Stimulated activated CD4-positive, alpha-beta T cell treated with anti-CD3 and anti-CD28 coated beads, Interleukin-15, amount 100 ng/mL, for 48 hours (primary cell): Measurements from ENCODE around the gene FOXP1.

Experiments
- DNase-seq, 2 donors: peaks; one replicate each; pipeline ENCODE4 v3.0.0-alpha.2; 2020; ENCODE audit warnings: low read depth in 2 of 2

Gene FOXP1

GRCh38 chr3:71485896-71486295, 97.6 kb downstream of the FOXP1 start:
- DNase-seq = no peak

DNA sequence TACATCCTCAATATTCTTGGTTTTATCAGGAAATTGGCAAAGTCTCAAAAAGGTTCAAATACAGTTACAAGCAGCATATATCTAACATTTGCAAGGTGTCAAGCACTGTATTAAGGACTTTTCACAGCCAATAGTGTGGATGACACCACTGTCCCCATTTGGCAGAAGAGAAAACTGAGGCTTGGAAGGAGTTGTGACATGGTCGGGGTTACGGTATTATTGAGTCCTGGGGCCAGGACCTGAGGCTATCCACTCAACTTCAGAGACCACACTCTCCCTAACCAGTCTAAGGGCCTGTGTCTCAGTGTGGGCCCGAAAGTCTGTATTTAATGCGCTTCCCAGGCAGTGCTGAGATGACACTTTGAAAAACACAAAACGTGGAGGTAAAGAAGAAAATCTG, 99.1 kb downstream of the FOXP1 start:
- no peak for DNase-seq

DNA sequence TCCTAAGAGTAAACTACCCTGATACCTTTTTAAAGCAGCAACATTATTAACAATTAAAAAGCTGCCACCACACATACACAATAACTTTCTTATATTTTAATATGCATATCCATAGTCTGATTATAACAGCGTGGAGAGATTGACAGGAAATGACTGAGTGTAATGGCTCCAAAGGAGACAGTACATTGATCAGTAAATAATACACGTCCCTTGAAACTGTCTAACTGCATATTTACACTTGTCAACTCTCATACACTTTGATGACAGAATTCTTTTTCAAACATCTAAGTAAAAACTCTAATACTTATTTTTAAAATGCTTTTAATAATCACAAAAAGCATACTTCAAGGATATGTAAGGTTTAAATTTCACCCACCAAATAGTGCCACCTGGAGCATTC, 99.5 kb downstream of the FOXP1 start:
- DNase-seq = no peak

DNA sequence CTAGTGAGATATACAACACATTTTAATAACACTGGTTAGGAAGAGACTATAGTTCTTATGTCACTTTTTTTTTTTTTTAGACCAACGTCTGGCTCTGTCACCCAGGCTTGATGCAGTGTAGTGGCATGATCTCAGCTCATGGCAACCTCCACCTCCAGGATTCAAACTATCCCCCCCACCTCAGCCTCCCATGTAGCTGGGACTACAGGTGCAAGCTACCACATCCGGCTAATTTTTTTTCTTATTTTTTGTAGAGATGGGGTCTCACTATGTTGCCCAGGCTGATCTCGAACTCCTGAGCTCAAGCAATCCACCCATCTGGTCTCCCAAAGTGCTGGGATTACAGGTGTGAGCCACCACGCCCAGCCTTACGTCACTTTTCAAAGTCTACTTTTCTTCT, 100.8 kb downstream of the FOXP1 start:
- no peak for DNase-seq

DNA sequence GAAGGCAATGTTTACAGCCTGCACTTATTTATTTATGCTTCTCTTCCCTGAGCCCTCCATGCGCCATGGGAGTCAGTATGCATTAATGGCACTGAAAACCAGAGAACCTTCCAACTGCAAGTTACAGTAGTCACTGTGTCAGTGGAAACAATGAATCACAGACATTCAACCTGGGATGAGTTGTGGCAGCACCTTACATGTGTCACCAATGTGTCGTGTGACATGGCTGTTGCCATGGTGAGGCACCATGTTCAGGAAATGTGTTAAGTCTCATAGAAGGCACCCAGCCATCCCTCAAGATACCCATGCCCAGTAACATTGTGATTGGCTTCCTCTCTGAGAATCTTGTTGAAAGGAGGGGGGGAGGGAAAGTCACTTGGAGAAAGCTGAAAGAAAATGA, 105.0 kb downstream of the FOXP1 start:
- DNase-seq = peak; percentile 70 to 72

GRCh38 chr3:71476950-71477349, 106.6 kb downstream of the FOXP1 start:
- DNase-seq = no peak

DNA sequence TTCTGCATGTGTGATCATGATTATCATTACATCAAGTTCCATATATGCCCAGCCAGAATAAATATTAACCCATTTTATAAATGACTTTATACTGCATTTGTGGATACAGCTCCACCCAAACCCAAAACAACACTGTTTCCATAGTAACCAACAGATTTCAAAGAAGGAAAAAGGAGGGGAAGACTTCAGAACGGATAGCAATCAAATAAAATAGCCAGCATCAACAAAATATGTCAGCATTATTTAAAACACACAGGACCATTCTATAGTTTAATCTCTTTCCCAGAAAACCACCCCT, 114.4 kb downstream of the FOXP1 start:
- DNase-seq = no peak

DNA sequence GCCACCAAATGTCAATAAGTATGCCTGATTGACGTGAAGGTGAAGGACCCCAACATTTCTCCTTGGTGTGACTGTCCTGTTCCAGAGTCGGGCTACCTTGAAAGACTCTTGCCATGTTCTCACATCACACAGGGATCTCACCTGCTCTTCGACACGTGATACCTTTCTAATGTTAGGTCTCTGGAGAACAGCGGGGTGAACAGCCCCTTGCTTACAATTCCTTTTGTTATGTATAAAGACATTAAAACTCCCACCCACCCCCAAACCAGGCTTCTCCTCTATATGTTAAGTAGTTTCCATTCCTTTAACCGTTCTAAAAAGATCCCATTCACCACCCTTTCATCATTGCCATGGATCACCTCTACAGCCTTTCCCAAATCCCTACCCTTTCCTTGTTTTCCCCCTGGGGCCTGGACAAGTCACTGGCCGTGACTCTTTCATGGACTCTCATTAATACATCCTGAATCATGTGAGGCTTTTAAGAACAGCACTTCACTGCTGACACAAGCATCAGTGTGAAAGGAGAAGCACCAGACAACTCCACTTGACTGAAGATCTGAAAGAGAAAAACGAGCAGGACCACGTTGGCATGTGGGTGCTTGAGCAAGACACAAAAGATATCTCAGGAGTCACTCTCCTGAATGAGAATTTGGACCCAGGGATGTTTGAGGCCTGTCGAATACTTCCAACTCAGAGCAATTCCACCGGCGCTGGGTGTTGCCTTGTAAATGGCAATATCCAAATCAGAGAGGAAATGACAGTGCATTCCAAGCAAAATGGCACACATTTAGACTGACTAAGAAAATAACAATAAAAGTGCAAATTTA, 115.0 kb downstream of the FOXP1 start:
- no peak for DNase-seq

DNA sequence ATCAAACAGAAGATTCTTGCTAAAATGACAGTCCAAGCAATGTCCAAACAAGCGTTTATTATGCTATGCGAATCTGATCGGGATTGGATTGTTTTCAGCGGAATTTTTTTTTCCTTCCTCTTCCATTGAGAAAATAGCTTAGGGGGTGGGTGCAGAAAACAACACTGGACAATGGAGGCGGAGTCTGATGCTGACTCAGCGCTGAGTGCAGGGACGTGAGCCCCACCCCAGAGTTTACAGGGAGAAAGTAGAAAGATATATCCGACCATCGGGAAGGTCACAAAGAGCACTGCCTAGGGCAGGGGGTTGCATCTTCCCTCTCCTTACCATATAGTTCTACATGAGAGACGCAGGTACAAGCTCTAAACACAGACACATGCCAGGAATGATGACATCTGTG, 117.0 kb downstream of the FOXP1 start:
- DNase-seq = no peak

DNA sequence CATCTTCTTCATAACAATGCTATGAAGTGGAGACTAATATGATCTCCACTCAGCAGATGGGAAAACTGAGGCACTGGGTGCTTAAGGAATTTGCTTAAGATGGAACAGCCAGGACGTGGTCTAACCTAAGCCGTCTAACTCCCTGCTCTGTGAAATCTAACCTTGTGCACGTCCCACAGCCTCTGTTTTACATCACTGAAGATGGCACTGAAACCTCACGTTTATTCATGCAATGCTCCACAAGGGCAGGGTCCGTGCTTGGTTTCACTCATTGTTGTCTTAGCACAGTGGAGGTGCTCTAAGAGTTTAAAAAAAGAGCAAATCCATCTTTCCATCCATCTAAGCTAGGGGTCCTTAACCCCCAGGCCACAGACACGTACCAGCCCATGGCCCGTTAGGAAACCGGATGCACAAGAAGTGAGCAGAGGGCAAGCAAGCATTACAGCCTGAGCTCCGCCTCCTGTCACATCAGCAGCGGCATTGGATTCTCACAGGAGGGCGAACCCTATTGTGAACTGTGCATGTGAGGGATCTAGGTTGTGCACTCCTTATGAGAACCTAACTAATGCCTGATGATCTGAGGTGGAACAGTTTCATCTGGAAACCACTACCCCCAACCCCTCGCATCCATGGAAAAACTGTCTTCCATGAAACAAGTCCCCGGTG, 118.0 kb downstream of the FOXP1 start:
- DNase-seq = no peak

GRCh38 chr3:71464613-71465012, 118.9 kb downstream of the FOXP1 start:
- DNase-seq = no peak

- DNase-seq = no peak
These were observed 119.9 kb downstream of the FOXP1 start for GRCh38 chr3:71463617-71464016.

- no peak for DNase-seq
These were observed 120.9 kb downstream of the FOXP1 start for GRCh38 chr3:71462586-71462985.

- DNase-seq = no peak
These were observed 121.6 kb downstream of the FOXP1 start for GRCh38 chr3:71461749-71462483.

- DNase-seq = no peak
These were observed 122.4 kb downstream of the FOXP1 start for GRCh38 chr3:71461114-71461513.

DNA sequence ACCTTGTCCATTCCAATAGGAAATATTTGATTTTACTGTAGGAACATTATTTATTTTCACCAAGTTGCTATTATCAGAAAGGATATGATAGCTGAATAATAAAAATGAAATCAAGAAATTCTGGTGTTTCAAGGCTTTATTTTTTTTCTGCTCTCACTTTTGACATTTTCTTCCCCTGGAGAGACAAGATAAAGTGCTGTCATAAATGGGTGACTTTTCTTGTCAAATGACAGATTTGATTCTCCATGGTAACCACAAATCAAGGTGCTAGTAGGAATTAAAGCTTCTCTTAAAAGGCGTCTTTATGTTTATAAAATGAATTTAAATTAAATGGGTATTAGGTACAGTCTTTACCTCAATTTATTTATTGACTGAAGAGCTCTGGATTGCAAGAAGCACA, 124.6 kb downstream of the FOXP1 start:
- DNase-seq = no peak

DNA sequence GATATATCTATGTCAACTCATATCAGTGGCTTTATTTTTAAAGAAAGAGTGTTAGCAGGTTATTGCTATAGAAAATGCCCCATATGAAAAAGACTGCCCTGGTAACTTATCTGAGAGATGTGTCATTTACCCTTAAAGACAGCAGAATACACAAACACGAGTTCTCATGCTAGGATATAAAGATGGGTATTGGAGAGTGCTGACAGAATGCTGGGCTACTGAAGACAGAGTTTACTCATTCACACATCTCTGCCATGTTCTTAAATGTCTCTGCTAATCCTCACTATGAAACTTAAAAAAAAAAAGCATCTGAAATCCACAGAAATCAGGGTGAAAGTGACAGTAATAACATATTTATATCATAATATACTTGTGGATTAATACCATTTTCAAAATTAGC, 126.7 kb downstream of the FOXP1 start:
- no peak for DNase-seq

DNA sequence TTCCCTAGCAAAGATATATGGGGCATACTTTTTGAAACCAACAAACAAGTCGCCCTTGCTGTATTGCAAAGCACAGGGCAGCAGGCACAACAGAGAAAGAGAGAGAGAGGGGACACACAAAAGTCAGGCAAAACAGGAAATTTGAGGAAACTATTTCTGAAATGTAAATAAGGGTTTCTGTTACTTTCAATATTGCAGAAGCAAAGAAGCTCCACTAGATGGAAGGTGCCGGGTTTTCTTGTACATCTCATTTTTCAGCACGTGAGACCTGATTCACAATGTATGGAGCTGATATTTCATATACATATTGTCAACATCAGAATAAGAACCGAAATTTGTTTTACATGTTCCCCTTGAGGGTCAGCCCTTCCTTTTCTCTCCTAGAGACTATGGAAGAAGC, 127.4 kb downstream of the FOXP1 start:
- no peak for DNase-seq

GRCh38 chr3:71454512-71455403, 128.8 kb downstream of the FOXP1 start:
- no peak for DNase-seq

DNA sequence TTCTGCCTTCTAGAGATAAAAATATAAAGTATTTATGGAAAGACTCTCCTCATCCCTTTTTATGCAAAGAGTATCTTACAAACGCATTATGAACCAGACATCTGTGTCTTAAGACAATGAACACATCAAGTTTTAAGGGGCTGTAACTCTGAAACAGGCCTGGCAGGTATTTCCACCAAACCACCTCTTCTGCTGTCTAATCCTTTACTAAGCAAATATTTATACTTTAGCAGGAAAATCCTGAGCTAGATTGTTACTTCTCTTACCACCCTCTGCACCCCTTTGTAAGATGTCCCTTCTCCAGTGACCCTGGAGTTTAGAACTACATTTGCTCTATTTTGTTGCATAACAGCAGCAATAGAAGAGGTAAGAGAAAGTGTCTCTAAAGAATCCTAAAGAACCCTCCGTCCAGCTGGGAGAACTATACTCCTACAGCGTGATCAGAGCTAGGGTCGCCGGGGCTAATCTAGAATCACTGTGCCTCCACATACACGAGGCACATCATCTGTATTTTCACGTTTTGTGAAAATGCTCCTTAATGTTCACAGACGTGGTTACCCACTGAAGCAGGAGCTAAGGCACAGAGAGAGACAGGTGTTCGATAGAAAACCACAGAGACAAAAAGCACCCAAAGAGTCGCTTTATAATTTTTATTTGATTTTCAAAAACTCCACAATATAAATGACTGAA, 129.6 kb downstream of the FOXP1 start:
- no peak for DNase-seq

DNA sequence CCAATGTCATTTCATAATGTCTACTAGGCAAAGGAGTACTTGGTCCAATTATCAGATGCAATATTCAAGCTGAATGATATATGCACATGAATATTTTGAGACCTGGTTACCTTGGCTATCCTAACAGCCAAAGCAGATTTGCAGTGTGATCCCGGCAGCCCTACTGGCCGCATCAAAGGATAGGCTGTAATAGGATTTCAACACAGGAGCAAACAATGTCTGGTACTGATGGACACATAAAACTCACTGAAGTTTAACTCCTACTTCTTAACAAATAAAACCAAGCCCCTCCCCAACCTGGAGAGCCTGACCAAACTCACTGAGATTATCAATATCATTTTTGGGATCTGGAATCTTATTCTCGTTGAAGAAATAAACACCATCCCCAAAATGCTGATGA, 130.2 kb downstream of the FOXP1 start:
- no peak for DNase-seq
